Hepatic stellate cell (primary cell): ENCODE data around the gene FGL2.
"Not testable (repeated sequence)": the region's sequence is repeated elsewhere in the genome, so short reads cannot be mapped to it uniquely, and the experiment has no call there.

ENCODE experiments used
- DNase-seq: peaks from one replicate; pipeline ENCODE4 v3.0.0; 2011; ENCODE audit warnings: low spot score

FGL2 gene

DNA sequence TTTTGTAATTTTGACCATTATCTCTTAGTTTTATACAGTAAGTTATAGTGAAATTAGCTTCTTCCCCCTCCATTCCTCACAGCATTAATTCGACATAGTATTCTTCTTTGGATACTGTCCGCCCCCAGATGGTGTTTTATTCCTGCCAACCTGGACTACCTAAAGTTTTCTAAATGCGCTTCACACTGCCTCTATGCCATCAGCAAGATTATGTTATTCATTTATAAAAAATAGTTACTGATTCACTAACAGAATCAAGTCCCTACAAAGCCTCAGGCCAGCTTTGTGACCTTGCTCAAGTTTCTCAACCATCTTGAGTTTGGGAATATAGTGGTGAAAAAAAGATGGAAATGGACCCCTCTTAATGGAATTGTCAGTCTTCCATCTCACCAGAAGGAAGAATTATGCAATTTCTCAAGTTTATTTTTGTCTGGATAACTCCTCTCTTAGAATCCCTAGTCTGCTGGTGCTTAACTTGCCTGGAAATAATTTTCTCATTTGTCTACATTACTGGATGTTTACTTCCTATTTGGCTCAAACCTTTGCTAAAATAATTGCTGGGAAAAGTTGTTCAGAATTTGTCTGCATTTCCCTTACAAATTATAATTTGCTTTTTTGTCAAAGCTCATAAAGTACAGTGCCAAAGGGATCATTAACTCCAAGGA lies 16.7 kb upstream of the FGL2 start:
- DNase-seq, result no peak

DNA sequence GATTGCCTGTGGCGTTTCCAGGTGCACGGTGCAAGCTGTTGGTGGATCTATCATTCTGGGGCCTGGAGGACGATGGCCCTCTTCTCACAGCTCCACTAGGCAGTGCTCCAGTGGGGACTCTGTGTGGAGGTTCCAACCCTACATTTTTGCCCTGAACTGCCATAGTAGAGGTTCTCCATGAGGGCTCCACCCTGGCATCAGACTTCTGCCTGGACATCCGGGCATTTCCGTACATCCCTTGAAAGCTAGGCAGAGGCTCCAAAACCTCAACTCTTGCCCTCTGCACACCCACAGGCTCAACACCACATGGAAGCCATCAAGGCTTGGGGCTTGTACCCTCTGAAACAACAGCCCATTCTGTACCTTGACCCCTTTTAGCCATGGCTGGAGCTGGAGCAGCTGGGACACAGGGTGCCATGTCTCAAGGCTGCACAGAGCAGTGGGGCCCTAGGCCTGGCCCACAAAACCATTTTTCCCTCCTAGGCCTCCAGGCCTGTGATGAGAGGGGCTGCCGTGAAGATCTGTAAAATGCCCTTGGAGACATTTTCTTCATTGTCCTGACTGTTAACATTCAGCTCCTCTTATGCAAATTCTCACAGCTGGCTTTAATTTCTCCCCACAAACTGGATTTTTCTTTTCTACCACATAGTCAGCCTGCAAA lies 10.0 kb upstream of the FGL2 start:
- DNase-seq, result no peak

DNA sequence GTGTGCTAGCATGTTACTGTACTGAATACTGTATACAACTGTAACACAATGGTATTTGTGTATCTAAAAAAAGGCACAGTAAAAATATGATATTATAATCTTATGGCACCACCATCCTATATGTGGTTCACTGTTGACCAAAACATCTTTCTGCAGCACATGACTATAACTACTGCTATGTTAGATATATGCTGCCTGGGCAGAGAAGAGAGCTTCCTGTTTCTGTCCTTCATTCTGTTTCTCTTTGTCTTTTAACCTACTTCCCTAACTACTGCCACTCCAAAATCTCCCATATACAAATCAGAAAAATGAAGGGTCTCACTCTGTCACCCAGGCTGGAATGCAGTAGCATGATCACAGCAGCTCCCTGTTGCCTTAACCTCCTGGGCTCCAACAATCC lies 8.8 kb upstream of the FGL2 start:
- DNase-seq, result no peak

DNA sequence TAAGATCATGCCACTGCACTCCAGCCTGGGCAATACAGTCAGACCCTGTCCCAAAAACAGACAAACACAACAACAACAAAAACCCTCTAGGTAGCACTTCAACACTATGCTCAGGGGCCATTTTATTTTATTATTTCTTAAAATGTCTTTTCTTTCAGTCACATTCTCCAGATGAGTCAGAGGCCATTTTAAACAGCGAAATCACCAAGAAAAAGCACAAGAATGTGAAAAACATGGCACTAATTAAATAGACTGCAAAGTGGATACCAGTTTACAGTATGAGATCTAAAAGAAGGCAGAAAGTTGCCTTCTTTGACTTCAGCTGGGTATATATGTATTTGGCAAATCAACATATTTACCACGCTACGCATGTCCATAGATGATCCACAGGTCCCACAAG lies 6.1 kb upstream of the FGL2 start:
- no peak for DNase-seq

DNA sequence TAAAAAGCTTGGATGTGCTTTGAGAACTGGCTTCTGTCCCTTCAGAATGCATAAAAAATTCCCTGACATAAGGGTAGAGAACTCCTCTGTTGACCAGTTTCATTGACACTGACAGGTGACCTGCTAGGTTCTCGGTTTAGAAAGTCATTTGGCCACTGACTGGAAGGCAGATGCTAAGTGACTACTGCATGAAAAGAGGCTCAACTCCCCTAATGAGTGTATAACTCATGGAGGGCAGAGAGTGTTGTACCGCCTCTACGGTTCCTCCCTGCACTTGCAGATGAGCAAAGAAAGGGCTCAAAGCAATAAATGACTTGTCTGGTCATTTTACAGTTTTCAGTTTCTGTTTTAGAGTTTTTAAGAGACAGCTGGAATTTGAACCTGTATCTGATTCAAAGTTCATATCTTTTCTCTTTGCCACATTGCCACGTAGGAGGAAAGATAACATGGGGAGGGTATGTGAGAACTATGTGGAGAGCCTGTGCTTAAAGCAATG lies 2.9 kb upstream of the FGL2 start:
- DNase-seq, result no peak

DNA sequence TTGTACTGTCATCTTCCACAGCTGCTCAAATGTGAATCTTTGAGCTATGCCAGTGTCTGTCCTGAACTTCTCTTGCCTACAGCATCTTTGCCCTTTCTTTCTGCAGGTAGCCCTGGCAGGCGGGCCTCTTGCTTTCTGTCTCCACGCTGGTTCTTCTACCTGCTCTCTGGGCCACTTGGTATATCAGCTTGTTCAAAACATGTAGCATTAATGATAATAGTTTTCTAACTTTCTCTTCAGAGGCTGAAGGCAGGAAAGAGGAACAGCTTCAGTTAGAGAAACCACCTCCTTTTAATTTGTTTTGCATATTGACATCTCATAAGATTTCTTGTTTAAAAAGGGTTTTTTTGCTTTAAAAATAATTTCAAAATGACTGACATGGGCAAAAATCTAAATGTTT lies 923 bp upstream of the FGL2 start:
- DNase-seq, result no peak

DNA sequence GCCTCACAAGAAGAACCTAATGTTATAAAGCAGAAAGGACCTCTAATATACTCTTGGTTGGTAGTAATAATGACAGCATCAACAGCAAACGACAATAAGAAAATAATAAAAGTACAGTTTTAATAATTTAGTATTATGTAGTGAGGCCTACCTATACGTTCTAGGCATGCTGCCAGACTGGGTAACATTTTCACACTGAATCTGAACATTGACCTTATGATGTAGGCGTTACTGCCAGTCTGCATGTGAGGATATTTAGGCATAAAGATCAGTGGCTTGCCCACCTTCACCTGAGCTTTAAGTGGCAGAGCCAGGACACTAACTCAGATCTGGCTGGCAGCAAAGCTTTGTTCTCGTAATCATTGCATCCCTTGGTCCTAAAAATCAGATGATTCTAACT lies 2.5 kb downstream of the FGL2 start:
- no peak for DNase-seq

DNA sequence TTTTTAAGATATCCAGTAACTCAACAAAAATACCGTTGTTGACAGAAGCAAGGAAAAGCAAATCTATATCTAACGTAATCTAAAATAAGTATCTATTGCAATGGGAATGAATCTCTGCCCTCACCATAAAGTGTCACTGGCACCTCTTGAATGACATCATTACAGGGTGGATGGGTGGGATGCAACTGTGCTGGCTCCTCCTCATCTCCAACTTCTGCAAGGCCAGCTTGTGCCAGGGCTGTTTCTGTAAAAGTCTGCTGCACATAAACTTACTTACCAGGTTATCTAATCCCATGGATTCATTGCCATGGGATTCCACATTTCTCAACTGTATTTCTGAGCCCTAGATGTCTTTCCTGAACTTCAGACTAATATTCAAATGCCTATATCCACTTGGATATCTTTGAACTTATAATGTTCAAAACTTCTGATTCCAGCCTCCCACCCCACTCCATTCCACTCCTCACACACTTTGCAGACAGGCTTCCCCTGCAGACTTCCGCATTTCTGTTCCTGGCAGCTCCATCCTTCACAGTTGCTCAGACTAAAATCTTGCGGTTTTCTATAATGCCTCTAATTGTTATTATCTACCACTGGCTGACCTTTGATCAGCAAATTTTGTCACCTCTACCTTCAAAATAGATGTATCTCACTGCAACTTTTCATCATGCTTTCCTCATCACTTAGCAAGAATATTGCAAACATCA lies 10.7 kb downstream of the FGL2 start:
- no peak for DNase-seq

DNA sequence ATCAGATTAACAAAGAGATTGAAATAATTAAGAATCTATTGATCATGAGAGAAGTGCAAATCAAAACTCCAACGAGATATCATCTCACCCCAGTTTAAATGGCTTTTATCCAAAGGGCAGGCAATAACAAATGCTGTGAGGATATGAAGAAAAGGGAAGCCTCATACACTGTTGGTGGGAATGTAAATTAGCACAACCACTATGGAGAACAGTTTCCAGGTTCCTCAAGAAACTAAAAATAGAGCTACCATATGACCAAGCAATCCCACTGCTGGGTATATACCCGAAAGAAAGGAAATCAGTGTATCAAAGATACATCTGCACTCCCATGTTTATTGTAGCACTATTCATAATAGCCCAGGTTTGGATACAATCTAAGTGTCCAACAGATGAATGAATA lies 13.8 kb downstream of the FGL2 start:
- DNase-seq, result no peak

DNA sequence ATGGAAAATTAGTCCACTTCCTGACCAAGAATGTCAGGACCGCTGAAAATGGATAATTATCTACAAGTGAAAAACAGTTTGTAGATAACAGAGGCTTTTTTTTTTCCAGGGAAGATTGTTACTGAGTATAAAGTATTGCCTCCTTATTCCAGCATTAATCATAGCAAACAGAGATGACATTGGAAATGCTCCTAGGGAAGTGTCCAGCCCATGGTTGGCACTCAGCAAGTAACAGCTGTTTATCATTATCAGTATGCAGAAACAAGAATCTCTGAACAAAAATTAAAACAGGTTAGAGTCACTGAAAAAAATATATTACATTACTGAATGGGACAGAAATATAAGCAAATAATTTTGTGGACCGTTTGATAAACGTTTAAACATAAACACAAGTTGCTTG lies 14.6 kb downstream of the FGL2 start:
- no peak for DNase-seq

DNA sequence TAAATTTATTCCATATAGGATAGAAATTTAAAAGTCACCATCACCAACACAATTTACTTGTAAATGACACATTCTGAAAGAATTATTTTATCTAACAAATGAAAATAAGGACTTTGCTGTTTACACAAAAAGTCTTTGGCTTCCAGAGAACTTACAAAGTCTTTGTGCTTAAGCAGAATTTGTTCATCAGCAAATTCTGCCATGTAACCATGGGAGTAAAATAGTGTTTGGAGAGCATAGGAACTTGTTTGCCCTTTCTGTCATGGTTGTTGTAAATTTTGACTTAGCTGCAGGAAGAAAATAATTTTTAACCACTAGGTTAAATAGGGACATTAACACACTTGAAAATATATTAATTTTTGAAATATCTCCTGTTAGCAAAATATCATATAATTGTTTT lies 15.2 kb downstream of the FGL2 start:
- DNase-seq, result no peak

DNA sequence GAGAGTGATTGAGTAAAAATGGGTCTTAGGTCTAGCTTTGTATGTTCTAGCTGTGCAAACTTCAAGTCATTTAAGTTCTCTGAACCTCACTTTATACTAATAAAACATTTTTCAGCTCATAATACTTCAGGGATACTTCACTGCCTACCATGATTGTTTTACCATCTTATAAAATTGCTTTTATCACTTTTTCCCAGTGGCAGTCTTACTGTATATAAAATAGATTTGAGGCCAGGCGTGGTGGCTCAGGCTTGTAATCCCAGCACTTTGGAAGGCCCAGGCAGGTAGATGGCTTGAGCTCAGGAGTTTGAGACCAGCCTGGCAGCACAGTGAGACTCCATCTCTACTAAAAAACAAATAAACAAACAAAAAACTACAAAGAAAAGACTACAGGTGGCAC lies 17.4 kb downstream of the FGL2 start:
- DNase-seq, result no peak

DNA sequence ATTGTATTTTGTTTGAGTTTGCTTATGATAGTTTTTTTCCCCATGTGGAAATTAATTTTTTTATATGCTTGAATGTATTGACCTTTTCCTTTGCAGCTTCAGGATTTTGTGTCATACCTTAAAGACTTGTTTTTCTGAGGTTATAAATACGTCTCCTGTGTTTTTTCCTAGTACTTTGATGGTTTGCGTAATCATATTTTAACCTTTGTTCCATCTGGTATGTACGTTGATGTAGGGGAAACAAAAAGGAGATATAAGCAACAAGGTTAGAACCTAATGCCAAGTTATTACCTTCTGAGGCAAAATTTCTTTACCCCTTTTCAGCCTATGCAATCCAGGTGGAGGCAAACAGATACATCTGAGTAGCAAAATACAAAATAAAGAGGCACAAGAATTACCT lies 17.9 kb downstream of the FGL2 start:
- no peak for DNase-seq

DNA sequence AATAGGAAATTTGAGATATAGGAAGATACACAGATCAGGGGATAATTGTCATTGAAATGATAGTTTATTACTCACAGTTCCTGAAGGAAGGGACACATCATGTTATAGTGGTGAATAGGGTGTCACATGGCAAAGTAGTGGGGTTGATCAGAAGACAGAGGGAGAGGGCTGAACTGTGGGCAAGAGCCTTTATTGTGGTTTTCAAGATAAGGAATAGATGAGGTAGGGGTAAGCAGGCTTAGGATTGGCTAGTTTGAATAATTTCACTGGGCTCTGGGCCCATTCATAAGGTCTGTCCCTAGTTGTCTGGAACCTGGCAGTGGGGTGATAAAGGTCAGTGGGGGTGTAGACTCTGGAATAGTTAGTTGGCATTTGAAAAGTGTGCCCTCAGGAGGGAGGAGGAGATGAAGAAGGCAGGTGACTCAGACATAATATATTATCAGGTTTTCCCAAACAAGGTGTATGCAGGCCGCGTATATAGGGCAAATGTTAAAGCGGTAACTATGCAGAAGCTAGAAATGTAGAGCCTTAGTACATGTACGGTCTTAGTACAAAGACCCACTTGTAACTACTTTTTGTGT lies 18.5 kb downstream of the FGL2 start:
- no peak for DNase-seq

DNA sequence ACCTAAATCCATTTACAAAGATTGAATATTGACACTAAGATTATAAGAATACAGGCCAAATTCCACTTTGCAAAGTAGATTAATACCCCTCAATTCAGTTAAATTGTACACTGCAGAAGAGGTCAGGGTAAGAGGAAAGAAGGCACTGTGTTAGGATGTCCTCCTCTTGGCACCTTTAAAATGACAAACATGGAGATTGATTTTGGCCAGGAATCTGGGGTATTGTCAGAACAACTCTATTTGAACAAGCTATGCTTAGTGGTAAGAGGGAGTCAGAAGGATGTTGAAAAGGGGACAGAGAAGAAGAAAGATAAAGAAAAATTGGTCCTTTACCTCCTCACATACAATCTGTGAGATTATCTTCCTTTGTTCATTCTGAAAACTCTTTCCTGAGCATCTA lies 21.6 kb downstream of the FGL2 start:
- DNase-seq, result not testable (repeated sequence)

DNA sequence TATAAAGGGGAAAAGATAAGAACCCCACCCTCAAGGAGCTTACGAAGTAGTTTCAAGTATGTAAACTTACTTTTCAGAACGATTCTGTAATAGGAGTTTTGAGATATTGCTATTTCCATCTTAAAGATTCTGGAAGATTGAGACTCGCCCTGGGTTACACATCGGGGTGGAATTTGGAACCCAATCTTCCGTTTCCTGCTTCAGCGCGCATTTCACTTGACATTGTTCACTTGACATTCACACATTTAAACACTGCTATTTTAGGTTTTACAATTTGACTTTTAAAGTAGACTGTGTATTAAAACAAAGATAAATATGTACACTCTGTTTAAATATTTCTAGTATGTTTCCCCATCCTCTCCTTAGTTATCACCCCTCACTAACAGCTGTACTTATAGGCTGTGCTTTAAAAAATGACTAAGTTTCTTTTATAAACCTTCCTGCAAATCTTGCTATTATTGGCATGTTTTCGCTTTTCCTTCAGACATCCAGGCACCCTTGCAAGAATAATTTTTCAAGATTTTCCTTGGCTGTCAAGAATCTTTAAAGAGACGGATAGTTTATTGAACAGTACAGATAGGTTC lies 22.2 kb downstream of the FGL2 start:
- DNase-seq, result not testable (repeated sequence)

DNA sequence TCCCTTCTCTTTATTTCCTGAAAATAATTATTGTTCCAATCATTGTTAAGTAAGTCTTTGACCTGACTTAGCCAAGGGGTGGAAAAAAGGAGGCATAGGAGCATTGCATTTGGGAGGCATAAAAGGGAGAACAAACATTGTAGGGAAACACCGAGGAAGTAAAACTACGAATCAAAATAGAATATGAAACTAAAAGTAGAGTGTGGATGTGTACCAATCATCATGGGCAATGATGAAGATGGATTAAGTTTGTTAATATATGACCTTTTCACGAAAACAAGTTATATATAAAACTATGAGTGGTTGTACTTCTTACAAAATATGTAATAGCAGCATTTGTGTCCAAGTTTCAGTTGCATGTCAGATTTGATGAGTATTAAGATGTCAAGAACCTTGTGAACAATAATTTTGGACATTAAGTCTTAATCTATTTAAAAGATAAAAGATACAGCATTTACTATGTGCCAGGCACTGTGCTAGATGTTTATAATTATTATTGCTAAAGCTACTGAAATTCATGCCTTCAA lies 24.3 kb downstream of the FGL2 start:
- not testable (repeated sequence) for DNase-seq

DNA sequence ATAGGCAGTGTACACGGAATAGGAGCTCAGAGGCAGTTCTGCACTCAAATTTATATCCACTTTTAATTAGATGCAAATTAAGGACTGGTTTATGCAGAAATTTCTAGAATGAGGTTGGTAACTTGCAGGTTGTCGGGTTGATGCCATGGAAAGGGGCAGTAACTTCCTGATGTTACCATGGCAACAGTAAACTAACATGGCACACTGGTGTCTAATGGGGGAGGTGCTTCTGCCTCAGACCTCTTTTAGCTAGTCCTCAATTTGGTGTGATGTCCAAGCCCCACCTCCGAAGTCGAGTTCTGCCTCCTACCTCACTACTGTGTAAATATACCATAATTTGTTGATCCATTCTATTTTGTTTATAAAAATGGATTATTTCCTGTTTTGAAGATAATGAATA lies 25.2 kb downstream of the FGL2 start:
- DNase-seq, result not testable (repeated sequence)

DNA sequence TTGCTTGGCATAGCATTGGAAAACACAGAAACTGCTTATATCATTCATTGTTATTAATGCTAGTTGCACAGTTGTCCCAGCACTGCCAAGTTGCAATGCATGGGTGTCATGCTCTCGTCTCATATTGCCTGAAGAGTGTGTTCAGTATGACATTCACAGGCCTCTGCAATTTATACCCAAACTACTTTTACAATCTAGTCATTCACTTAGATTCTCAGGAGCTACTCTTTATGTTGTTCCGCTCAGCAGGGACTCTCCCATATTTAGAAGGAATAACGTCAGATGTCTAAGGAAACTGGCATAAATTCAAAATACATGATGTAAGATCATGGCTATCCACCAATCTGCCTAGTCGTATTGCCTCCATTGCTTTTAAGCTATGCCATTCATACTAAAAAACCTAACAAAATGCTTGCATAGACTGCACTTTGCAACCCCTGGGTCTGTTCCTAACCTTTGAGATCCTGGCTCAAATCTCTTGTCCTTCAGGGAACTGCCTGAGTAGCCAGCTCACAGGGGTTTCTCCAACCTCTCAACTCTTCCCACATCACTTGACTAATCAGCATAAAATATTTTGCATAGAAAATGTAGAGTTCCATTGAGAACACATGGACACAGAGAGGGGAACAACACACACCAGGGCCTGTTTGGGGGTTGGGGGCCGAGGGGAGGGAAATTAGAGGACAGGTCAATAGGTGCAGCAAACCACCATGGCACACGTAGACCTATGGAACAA lies 27.0 kb downstream of the FGL2 start:
- not testable (repeated sequence) for DNase-seq

DNA sequence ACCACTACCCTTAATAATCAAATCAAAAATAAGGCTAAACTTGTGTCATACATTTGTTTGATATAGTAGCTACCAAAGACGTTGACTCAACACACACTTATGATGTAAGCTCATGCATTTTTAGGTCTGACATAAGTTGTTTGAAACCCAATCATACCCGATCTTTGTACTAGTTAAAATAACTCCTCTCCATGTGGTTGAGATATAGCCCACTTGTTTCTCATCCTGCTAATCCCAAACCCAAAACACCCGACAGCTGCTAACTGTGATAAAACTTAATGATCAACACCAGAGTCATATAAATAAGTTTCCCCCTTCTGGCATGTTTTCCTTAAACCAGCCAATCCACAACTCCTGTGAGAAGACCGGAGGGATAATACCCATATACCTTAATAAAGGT lies 28.5 kb downstream of the FGL2 start:
- DNase-seq, result not testable (repeated sequence)

DNA sequence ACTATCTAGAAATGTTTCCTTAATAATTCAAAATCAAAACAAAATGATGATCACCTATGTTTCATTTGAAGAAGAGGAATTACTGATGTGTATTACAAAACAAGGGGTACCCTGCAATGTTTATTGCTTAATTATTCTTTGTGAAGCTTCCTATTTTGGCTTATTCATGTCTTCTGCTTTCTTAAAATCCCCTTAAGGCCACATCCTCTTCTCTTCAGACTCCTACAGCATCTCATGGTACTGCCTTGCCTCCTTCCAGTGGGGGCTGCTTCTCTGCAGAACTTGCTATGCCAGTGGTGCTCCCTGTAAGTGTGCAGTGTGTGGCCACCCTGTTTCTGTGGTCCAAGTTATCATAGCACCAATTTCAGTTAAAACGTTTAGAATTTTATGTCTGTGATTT lies 42.2 kb downstream of the FGL2 start:
- DNase-seq, result no peak

DNA sequence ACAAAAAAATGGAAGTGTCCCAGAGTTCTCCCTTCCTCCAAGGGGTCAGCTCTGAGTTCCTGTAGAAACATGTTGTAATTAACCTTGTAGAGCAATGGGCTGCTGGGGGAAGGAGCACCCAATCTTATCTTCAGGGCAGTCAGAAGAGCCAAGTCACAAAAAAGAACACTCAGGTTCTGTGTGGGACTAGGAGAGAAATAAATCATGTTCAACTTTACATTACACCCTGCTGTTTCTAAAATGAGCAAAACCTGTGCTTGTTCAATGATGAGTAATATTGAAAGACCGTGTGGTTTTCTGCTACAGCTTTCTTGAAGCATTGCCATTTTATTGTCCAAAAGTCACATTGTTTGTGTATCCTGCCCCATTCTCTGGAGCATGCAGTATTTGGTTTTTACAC lies 42.6 kb downstream of the FGL2 start:
- DNase-seq, result not testable (repeated sequence)
